ENCODE results near the gene ZFR2.

Gene ZFR2

DNA sequence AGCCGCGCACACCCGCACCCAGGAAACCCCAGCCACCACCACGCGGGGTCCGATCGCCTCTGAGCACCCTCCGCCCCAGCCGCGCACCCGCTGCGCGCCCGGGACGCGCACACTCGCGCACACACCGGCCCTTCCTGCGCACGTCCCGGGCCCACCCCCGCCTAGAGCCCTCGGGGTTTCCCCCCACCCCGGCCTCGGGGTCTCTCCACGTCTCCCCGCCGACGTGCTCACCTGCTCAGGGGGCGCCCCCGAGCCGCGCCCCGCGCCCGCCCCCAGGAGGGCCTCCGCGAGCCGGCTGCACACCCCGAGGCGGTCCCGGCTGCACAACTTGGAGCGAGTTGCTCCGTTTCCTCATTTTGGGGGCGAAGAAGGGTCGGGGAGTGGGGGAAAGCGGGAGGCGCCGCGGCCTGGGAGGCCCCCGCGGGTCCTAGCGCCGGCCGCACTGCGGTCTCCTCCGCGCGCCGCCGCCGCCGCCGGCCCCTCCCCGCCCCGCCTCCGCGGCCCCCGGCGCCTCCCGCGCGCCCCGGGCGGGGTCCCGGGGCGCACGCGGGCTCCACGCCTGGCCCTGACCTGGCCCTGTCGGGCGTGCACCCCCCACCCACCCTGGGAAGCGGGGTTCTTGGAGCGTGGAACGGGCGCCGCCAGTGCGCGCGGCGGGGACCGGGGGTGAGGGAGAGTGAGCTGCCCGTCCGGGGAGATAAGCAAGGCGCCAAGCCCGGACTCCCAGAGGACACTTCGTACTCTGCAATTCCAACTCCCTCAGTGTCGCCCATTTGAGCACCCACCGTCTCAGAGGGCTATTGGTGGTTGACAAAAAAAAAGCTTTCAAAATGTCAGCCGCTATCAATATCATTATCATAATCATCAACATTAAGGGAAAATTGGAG is 82.7 kb downstream of the ZFR2 start, which contains the start of gene MATK:
MATK (minus strand) TSS at position 444 of the 887 bp plus-strand sequence. CDS start 1,246 bp downstream, outside the sequence.
- peak; percentile 34 for DNase-seq

DNA sequence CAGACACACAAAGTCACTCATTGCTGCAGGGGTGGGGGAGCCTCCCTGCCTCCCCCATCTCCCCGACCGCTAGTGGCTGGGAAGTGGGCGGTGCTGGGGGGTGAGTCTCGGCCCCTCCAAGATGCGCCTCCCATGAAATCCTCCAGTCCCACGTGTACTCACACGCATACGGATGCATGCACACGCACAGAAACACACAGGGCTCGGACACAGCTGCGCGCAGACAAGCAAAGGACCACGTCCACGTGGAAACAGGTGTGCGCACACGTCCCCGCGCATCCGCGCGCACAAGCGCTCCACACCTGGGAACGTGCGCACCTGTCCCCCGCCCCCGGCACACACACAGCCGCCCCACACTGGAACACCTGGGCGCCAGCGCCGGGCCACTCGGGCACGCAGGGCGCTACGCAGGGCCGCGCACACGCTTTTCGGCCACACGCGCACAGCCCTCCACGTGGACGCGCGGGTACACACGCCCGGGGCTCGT is 83.3 kb downstream of the ZFR2 start:
- DNase-seq: no peak

DNA sequence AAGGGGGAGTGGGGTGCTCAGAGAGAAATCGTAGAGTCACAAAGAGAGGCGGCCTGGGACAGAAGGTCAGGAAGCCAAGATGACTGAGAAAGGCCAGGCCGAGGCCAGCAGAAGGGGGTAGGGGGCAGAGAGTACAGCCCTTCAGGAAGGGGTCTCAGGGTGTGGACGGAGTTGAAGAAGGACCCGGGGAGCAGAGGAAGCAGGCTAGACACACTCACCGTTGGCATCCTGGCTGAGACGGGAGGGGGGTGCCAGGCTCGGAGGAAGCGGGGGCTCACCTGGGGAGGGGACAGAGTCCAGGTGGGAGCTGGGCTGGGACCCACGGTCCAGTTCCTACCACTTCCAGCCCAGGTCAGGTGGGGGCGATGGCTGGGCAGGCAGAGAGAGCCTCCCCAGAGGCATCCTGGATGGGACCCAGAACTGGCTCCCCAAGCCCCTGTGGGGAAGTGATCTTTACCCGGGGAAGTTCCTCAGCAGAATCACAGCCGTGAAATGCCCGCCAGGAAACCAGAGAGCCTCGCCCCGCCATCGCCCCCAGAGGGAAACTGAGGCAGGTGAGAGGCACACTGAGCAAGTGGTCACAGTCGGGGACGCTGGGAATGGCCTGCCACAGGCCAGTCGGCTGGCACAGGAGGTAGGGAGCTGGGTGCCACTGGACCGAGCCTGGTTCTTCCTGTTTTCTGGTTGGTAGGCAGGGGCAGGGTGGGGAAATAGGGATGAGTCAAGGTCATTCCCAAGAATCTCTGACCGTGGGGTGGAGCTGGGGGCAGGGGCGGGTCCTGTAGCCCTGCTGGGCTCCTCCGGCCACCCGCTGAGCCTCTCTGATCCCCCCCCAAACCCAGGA is 84.0 kb downstream of the ZFR2 start:
- DNase-seq: peak; percentile 83

DNA sequence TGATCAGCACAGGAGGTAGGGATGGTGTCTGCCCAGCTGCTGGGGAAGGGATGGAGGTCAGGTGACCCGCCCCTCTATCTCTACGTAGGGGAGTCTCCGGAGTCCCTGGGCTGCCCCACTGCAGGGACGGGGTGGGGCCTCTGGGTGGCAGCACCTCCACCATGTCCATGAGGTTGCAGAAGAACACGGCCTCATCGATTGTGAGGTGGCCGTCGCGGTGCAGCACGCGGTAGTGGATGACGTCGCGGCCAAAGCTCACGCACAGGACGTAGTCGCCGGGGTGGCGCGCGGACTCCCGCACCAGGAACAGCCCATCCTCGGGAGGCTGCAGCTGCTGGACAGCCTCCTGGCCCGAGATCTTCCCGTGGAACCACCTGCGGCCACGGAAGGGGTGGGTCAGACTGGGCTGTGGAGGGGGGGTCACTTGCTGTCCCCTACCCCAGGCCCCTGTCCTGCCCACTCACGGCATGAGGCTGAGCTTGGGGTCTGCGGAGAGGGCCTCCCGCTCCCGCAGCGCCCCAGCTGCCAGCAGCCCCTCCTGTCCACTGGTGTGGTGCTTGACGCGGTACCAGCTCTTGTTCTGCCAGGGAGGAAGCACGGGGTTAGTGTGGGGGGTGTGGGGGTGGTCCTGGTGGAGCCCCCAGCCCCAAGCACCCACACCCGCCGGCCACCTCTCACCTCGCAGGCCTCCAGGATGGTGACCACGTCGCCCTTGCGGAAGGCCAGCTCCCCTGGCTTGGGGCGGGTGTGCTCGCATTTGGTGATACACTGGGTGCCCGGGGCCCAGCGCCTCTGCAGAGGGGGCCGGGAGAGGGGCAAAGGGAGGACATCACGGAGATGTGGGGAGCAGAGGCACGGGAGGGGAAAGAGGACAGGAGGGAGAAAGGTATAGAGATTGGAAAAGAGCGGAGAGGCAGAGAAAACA is 84.9 kb downstream of the ZFR2 start:
- no peak for DNase-seq

DNA sequence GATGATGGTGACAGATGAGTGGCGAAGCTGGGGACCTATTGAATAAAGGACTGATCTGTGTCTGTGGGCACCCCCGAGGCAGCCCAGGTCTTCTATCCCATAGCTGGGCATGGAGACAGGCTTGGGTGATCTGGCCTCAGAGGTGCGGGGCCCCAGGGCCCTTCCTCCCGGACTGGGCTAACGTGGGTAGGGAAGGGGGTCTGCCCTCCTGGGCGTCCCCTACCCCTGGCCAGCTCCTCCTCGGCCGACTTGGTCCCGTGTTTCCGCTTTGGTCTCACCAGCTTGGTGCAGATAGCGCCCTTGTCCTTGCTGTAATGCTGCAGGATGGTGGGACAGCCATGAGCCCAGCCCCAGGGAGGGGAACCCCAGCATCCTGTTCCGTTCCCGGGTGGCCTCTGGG is 85.9 kb downstream of the ZFR2 start:
- no peak for DNase-seq

DNA sequence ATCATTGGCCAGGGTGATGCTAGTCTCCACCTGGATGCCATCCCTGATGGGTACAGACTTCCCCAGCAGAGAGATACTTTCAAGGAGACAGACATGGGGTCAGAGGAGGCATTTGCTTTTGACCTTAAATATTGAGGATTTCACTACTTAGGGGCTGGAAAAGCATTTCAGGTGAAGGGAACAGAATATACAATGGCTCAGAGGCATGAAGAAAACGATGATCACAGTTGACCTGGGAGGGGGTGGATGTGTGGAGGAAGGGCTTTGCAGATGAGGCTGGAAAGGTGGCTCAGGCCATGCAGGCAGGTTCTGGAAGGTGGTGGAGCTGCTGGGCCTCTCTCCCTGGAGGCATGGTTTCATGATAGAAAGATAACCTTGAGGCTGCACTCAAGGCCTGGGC is 86.5 kb downstream of the ZFR2 start:
- DNase-seq: no peak

DNA sequence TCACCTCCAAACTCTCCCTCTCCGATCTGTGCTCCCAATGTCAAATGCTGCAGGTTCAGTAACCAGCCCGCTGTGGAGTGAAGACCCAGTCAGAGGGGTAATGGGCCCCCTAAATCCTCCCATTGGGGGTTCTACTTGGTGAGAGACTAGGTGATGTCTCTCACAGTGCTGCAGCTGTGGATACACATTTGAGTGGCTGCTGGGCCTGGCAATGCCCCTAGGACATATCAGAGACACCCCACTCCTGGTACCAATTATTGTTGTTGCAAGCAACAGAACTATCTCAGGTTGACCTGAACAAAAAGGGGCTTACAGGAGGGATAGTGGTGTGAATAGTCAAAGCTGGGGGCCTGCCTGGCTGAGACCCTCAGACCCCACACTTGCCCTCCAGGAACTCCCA is 87.2 kb downstream of the ZFR2 start:
- DNase-seq: no peak

DNA sequence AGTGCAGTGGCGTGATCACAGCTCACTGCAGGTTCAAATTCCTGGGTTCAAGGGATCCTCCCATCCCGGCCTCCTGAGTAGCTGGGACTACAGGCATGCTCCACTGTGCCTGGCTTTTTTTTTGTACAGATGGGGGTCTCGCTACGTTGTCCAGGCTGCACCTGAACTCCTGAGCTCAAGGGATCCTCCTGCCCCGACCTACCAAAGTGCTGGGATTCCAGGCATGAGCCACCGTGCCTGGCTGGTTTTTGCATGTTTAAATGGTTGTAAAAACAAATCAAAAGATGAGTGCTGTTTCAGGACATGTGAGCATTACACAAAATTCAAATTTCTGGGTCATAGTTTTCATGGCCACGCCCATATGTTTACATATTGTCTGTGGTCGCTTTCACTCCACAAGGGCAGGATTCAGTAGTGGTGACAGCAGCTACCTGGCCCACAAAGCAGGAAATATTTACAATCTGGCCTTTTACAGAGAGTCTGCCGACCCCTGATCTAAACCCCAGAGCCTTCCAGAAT is 88.0 kb downstream of the ZFR2 start:
- peak; percentile 25 for DNase-seq

DNA sequence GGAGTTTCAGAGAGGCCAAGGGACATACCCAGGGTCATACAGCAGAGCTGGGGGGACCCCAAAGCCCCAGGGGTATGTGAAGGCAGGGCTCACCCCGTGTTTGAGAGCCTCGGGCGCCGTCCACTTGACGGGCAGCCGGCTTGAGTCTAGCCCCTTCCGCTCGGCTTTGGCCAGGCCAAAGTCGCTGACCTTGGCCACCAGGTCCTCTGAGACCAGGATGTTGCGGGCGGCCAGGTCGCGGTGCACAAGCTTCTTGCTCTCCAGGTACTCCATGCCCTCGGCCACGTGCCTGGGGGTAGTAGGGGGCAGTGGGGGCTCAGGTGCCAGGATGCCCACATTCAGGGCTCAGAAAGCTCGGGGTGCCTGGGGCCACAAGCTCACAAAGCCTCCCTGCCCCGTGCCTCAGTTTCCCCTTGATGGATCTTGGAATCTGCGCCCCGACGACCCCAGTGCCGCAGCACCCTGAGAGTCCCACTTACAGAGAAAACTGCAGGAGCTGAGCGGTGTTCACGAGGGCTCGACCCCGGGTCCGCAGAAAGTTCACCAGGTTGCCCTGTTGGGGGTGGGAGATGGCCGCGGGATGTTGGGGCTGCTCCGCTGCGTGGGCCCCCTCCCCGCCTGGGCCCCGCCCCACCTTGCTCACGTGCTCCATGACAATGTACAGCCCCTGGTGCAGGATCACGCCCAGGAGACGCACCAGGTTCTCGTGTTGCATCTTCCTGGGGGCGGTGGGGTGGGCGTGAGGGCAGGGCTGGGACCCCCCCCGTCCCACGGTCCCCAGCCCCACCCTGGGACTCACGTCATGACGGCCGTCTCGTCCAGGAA is 89.7 kb downstream of the ZFR2 start:
- DNase-seq: no peak

DNA sequence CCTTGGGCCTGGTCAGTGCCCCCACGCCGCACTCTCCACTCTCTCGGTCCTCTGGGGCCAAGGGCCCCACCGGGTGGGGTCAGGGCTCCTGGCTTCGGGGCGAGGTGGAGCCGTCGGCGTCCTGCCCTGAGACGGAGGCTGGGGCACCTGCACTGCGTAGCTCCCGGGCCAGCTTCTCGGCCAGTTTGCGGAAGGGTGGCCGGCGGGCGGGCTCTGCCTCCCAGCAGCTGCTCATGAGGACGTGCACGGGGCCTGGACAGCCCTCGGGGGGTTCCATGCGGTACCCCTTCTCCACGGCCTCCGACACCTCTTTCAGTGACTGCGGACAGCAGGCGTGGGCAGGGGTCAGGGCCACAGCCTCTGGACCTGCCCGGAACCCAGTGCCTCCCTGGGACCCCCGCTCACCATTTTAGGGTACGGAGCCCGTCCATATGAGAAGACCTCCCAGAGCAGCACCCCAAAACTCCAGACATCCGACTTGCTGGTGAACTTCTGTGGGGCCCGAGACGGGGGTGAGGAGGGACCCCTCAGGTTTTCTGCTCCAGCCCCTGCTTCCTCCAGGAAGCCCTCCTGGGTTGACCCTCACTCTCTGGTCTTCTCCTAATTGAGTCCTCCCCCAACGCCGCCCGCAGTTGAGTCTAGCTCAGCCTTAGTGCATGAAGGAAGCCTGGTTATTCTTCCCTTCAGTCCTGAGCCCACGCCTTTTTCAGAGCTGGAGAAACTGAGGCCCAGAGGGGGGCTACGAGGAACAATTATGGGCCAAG is 90.6 kb downstream of the ZFR2 start:
- no peak for DNase-seq

DNA sequence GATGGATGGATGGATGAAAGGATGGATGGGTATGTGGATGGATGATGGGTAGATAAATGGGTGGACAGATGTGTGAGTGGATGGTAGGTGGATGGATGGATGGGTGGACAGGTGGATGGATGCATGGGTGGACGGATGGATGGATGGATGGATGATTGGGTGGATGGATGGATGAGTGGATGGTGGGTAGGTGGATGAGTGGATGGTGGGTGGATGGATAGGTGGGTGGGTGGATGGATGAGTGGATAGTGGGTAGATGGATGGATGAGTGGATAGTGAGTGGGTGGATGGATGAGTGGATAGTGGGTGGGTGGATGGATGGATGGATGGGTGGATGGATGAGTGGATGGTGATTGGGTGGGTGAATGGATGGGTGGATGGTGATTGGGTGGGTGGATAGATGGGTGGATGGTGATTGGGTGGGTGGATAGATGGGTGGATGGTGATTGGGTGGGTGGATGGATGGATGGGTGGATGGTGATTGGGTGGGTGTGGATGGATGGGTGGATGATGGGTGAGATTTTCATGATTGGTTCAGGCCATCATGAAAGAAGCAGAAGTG is 92.3 kb downstream of the ZFR2 start:
- no peak for DNase-seq

DNA sequence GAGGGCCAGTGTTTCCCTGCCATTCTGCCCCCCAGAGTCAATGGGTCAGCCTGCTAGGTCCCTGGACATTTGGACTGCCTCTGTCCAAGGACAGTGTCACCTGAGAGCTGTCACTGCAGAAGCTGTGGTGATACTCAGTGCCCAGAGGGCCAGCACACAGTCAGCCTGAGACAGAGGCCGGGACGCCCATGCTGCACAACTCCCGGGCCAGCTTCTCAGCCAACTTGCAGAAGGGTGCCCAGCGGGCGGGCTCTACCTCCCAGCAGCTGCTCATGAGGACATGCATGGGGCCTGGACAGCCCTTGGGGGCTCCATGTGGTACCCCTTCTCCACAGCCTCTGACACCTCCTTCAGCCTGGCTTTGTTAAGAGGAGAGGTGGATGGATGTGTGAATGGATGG is 93.0 kb downstream of the ZFR2 start:
- no peak for DNase-seq

DNA sequence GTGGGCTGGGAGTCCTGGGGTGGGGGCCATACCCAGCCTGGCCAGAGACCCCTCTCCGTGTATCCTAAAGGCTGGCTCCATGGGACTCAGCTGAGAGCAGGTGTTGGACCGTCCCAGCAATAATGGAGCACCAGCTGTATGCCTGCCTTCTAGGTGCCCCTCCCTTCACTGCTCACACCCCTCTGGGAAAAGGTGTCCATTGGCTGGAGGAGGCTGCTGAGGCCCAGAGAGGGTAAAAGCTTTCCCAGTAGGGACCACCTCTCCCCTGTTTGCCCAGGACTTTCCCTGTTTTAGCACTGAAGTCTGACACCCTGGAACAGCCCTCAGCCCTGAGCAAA is 93.5 kb downstream of the ZFR2 start:
- DNase-seq: no peak

DNA sequence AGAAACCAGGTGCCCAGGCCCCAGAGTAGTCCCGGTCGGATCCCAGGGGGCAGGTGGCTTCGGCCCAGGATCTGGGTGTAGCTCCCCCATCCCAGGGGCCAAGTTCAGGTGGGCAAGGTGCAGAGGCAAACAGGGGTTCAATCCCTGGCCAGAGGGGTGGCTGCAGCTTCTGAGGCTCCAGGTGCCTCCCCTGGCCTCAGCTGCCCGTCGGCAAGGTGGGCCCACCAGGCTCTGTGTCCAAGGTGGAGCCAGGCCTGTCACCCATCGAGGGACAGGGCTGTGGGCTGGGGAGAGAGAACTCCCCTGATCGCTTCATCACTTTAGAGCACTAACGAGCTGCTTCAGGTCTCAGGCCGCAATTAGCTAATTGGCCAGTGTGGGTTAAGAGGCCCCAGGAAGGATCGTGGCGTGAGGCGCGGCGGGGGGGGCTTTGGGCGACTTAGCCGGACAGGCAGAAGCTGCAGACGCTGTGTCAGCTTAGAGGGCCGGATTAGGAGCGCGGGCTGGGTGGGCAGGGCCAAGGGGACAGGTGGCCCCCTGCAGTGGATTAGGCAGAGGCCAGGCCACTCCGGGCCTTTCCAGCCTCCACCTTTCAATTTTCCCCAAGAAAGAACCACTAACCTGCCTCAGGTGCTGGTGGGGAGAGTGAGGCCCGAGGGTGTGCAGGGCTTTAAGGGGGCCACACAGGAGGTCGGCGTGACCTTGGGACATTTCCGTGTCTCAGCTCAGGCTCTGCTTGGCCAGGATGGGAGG is 94.0 kb downstream of the ZFR2 start:
- DNase-seq: no peak

DNA sequence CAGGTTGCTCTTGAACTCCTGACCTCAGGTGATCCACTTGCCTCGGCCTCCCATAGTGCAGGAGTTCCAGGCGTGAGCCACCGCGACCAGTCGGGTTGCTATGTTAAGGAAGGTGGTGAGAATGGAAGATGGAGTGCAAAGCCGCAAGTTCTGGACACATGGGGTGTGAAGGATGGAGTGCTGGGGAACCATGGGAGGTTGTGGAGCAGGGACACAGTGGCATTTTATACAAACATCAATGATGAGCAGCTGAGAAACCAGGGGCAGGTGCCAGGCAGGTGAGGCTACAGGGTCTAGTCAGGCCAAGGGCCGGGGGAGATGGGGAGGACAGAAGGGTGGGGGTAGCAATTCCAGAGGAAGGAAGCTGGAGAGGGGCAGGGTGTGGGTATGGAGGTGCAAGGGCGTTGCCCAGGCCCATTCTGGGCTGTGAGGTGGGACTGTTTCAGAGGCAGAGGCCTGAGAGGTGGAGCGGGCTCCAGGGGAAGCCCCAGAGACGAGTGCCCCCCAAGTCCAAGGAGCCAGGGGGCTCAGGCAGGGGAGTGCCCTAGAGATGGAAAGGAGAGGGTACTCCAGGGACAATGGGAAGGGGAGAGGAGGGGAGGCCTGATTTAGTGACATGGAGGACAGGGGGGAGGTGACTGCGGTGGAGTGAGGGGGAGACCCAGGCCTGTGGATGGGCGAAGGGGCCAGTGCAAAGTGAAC is 94.9 kb downstream of the ZFR2 start:
- DNase-seq: no peak

DNA sequence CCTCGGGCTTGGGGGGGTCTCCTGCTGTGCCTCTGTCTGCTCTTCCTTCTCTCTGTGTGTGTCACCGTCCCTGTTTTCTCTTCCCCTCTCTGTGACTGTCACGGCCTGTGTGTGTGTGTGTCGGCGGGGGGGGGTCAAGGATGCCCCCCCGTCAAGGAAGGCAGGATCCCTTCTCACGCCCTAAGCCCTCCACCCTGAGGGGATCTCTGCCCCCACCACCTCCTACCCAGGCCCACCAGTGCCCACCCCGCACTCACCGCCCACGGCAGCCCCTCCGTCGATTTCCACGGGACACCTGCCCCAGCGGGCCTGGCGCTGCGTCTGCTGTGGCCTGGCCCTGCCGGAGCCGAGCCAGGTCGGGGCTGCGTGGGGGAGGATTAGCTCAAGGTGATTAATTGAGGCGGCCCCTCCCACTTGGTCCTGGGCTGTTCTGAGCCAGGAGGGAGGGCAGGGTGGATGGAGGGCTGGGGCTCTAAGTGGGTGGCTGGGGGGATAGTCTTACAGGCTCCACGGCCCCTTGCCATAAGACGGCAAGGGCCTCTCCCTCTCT is 96.9 kb downstream of the ZFR2 start, which contains the start of gene RAX2:
RAX2 (minus strand) TSS at position 323 of the 550 bp plus-strand sequence. CDS start 486 bp downstream, outside the sequence.
- no peak for DNase-seq

DNA sequence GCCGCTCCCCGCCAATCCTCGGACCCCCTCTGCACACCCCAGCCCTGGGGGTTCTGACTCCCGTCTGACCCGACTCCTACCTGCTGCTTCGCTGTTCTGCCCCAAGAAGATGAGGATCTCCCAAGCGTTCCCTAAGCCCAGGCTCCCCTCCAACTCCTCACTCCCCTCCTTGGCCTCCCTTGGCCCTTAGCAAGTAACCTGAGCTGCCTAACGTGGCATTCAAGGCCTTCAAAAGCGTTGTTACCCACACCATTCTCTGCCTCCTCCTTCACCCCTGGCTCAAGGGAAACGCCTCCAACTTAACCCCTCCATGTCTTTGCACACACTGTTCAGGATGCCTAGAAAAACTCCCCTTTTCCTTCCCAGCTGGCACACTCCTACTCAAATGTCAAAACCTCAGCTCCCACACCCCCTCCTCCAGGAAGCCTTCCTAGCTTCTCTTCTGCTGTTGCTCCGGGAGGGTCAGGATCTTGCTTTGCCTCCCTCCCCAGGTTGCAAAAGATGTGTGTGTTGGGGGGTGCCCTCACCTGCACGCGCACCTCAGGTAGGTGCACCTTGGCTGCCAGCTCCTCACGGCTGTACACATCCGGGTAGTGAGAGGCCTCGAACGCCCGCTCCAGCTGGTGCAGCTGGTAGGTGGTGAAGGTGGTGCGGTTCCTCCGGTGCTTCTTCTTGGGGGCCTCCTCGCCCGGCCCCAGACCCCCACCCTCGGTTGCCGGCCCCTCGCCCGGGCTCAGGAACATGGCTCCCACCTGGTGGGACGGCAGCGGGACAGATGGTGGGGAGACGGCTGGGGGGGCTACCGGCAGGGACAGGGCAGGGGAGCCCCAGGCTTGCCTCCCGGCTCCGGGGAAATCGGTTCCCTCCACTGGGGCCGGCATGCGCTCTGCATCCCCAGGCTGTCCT is 97.6 kb downstream of the ZFR2 start:
- no peak for DNase-seq
